GM18526 (cell line): ENCODE data around the gene TOB1.
A peak's percentile ranks its signal among the peaks of the same experiment; 100 is the strongest.

Experiments
- POLR2A ChIP-seq: IDR thresholded peaks from 3 replicates; pipeline ENCODE4 v1.6.1; 2011; ENCODE audit not compliant: insufficient read length; ENCODE audit errors: extremely low read depth

Gene TOB1

DNA sequence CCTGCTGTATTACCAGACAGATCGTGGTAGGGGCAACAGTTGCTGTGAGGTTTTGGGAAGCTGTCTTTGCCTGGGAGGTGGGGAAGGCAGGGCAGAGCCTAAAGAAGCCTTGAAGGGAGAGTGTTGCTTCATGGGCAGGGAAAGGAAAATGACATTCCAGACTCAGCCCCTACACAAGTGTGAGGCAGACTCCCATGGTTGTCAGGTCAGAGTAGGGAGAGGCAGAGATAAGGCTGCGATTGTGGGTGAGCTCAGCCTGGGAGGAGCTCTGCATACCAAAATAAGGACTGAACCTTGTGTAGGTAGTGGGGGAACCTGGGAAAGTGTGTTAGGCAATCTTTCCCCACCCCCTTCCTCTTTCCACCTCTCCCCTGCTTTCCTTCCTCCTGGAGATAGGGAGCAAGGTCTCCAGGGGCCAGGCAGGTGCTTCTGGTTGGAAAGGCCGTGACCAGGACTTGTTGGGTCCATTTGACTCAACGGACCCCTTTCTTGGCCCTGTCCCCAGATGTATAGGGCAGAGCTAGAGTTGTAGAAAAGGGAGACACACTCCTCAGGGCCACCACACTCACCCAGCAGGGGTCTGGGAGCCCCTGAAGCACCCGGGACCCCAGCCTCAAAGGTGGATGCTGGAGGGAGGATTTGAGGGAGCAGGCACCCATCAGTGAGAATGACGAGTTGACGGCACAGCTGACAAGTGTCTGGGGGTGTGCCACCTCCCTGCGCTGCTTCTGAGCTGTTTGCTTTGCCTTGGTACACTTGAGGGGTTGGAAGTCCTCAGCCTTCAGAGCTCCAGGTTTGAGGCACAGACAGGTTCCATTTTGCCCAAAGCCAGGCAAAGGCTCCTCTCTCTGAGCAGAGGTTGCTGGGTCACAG, 18.5 kb upstream of the TOB1 start:
- no peak for TF ChIP-seq POLR2A

DNA sequence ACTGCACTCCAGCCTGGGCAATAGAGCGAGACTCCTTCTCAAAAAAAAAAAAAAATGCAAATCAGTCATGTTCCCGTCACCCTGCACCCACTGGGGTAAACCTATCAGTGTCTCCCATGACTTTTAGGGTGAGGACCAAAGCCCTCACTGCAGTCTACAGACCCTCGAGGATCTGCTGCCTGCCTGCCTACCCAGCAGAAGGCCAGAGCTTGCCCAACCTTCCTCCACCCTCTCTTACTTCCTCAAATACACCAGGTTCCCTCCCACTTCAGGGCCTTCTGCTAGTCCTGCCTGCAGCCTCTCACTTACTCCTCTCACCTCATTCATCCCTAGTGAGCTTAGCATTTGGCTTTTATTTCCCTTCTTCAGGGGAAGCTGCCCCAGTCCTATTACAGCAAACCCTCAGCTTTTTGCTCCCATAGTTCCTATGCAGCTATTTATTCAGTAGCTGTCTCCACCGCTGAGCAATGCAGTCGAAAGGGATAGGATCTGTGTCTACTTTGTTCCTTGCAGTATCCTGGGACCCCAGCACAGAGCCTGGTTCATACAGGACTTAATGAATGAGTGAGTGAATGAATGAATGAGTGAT, 17.8 kb upstream of the TOB1 start:
- TF ChIP-seq POLR2A = no peak

DNA sequence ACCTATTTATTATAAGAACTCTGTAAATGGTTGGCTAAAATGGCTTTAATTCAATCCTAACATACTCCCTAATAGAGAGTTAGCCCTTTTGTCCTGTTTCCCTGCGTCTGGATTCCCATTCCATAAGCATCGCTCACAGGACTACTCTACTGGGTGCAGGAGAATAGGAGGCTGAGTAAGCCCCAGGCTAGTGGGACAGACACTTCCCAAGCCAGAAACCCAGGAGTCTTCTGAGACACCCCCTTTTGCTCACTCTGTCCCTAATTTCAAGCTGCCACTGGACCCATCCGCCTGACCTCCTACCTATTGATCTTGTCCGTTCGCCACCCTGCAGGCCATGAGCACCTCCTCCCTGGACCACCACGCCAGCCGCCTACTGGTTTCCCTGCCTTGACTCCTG, 16.7 kb upstream of the TOB1 start:
- no peak for TF ChIP-seq POLR2A

DNA sequence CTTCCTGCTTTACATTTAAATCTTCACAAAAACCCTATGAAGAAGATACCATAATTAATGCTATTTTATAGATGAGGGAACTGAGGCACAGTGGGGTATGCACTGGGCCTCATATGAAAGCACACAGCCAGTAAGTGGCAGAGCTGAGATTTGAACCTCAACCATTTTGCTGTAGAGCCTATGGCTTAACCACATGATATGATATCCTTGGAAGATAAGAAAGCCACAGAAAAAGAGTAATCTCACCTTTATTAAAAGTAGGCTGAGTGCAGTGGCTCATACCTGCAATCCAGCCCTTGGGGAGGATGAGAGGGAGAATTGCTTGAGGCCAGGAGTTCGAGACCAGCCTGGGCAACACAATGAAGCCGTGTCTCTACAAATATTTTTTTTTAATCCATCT, 15.0 kb upstream of the TOB1 start:
- TF ChIP-seq POLR2A = no peak

DNA sequence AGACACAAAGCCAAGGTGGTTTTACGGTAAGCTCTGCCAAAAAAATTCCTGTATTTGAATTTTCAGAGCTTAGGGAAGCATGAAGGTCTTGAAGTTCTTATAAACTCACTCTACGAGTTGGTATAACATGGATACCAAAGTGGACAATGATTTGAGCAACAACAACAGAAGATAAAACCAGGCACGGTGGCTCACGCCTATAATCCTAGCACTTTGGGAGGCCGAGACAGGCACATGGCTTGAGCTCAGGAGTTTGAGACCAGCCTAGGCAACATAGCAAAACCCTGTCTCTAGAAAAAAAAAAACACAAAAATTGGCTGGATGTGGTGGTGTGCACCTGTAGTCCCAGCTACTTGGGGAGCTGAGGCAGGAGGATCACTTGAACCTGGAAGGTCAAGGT, 12.9 kb upstream of the TOB1 start:
- TF ChIP-seq POLR2A = no peak

DNA sequence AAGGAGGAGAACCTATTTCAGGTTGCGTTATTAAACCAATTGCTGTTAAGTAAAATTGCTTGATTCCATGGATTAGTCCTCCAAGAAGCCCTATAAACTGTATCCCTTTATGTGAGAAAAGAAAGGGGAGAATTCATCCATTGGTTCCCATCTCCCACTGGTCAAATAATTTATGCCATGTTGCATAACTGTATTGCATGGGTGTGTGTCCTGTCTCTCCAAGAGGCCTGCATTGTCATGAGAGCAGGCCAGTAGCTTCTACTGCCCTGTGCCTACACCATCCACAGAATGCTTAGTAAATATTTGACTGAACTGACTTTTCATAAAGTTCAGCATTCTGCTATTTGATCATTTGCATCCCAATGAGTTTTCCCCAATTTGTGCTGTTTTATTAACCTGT, 11.7 kb upstream of the TOB1 start:
- TF ChIP-seq POLR2A = no peak

DNA sequence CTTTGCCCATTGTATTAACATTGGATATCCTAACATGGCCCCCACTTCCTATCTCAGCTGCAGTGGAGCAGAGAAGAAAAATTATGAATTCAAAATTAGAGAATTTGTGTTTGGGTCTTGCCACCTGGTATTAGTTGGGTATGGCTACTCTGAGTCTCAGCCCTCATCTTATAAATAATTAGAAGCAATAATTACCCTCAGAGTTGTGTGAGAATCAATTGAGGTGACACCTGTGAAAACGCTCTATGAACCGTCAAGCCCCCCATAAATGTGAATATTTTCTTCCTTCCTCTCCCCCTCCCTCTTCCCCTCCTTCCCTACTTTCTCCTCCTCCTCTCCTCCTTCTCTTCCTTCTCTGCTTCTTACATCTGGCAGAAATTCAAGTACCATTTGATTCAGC, 8.9 kb upstream of the TOB1 start:
- no peak for TF ChIP-seq POLR2A

DNA sequence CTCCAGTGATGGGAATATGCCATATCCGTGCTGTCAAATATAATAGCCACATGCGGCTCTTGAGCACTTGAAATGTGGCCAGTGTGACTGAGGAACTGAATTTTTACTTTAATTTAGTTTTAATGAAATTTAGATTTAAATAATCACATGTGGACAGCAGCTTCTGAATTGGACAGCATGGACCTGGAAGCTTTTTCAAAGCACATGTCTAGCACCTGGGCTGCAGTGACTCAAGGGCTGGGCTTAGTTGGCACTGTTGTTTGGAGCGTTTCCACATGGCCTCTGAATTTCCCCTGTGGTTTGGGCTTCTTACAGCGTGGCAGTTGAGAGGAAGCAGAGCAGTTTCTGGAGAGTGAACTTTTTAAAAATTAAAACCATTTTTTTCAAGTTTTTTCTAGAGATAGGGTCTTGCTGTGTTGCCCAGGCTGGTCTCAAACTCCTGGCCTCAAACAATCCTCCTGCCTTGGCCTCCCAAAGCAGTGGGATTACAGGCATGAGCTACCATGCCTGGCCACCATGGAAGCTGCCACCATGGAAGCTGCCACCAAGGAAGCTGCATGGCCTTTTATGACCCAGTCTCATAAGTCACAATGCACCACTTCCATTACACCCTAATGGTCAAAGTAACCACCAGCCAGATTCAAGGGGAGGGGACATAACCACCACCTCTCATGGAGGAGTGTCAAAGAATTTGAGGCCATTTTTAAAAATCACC, 6.7 kb upstream of the TOB1 start:
- TF ChIP-seq POLR2A = no peak

DNA sequence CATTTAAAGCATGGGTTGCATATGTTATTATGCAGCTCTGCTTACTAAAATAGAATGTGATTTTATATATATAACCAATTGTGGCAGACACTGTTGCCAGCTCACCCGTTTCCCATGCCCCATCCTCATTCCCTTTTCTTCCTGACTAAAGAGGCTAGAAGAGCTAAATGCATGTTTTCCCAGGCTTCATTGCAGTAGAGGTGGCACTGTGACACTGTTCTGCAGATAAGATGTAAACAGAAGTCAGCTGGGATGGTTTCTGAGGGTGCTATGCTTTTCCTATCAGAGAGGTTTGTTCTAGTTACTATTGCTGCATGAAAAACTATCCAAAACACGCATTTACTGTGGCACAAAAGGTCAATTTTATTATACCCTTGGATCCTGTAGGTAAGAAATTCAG, 5.7 kb upstream of the TOB1 start:
- TF ChIP-seq POLR2A = no peak

DNA sequence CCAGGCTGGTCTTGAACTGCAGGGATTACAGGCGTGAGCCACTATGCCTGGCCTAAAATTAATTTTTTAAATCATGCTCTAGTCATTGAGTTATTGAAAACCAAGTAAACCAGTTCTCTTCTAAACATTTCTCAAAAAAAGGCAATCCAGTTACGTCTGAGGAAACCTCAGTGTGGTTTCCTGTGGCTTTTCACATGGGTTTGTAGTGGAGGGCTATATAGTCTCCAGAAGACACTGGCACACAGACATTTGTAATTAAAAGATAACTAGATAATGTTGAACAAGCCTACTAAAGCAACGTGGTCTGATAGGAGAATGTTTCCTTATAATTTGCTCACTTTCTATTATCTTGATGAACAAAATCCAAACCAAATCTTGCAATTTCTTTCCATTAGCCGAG, 5.2 kb upstream of the TOB1 start:
- TF ChIP-seq POLR2A = no peak

DNA sequence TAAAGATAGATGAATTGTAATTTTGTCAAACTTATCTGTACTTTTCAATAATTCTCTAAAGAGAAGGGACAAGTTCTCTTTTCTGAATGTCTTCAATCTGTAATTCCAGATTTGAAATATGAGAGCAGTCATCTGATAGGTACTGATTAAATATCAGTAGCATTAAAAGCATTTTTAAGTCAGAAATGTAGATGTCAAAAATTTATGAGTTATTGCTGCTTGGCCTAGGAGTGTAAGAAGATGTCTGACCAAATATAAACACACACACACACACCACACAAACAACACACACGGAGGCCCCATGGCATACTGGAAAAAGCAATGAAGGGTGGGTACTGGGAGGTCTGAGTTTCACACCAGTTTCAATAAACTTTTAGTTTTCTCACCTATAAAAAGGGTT, 2.4 kb upstream of the TOB1 start:
- TF ChIP-seq POLR2A = no peak

DNA sequence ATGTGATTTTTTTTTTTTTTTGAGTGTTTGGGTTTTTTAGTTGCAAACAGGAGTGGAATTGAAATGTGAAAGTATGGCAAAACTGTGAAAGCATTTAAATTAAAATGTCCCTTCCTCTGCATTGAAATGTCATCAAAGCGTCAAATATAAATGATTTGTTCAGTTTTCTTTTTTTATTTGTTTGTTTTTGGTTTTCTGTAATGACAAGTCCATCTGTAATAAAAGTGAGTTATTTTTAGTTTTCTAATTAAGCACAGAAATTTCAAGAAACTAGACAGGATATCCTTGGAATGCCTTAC, 1.9 kb upstream of the TOB1 start:
- no peak for TF ChIP-seq POLR2A

DNA sequence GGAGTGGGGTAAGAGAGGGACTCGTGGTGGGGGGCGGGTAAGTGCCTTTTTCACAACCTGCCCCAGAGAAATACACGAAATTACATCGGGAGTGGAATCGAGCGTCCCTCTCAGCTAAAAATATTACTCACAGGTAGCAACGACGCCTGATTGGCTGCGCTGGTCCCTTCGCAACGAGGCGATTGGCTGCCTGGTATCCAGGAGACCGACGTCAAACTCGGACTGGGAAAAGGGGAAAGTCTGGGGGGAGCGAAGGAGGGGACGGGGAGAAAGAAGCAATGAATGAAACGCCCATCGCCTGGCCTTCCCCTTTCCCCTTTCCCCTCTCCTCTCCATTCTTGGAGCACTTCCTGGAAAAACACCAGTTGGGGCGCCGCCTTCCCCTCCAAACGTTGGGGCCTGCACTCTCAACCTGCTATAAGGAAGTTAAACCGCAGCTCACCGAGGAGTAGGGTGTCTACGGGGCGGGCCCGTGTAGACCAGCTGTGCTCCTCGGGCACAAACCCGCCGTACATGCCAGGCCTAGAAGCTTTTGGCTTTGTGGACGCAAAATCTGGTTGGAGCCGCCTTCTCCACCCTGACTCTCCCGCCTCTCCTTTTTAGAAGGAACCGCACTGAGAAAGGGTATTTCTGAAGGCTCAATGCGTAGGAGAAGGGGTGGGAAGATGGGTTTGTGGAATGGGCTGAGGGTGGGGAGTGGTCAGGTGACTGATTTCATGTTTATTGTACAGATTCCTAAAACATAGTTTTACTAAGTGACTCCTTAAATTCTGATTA, 1.4 kb upstream of the TOB1 start:
- TF ChIP-seq POLR2A = peak; percentile 53

DNA sequence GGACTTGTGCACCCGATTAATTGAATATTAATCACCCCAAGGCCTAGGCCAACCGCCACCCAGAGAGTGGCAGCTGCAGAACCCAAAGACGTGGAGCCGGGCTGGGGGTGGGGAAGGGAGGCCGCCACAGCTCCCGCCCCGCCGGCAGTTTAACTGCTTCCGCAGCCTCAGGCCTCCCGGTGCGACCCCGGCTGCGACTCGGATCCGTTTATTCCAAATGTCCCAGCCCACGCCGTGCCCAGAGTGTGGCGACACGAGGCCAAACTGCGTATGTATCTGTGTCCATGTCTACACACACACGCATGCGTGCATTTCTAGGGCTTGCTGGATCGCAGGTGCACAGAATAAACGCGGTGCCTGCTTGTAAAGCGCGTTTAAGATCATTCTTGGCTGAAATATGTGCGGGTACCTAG, 802 bp upstream of the TOB1 start:
- TF ChIP-seq POLR2A = peak; percentile 22

DNA sequence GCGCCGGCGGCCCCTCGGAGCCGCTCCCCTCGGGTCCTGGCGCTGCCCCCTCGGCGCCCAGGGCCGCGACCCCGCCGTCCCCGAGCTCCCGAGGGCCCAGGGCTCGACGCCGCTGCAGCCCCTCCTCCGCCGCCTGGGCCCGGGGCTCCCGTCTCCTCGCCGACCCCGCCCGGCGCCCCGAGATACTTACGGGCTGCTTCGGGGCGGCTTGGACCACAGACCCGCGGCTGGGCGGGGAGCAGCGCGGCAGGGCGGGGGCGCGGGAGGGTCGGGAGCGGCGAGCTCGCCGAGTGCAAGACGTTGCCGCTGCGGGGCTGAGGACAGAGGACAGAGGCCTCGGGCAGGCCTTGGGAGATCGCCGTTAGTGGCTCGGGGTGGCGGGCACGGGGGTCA, 290 bp downstream of the TOB1 start:
- TF ChIP-seq POLR2A = no peak
